ENCODE data around the gene WNT5B.

- TF ChIP-seq CTCF (IDR thresholded peaks at IDR 0.05; ENCODE audit: insufficient read depth, low read length, poor library complexity, severe bottlenecking) (no peak), EZH2phosphoT487 (conservative IDR thresholded peaks at IDR 0.05; ENCODE audit: low read length) (no peak)
These were observed 6.6 kb upstream of the WNT5B start for GRCh38 chr12:1622406-1622805.
